HG02885 (cell line): ENCODE data around the gene VSTM4.

Experiments
- ATAC-seq: cut with Tn5 transposase; IDR thresholded peaks from one replicate; pipeline ENCODE4 v1.9.1; 2021; ENCODE audit warnings: mild to moderate bottlenecking; ENCODE audit not compliant: unreplicated experiment, poor library complexity

The VSTM4 gene

GRCh38 chr10:49075743-49076142 lies 39.6 kb downstream of the VSTM4 start:
- ATAC-seq: no peak

- no peak for ATAC-seq
Observed at GRCh38 chr10:49074836-49075682, 40.3 kb downstream of the VSTM4 start.

GRCh38 chr10:49072166-49072885 lies 43.0 kb downstream of the VSTM4 start:
- ATAC-seq: no peak

- ATAC-seq: no peak
Observed at GRCh38 chr10:49071160-49071761, 44.1 kb downstream of the VSTM4 start.

DNA sequence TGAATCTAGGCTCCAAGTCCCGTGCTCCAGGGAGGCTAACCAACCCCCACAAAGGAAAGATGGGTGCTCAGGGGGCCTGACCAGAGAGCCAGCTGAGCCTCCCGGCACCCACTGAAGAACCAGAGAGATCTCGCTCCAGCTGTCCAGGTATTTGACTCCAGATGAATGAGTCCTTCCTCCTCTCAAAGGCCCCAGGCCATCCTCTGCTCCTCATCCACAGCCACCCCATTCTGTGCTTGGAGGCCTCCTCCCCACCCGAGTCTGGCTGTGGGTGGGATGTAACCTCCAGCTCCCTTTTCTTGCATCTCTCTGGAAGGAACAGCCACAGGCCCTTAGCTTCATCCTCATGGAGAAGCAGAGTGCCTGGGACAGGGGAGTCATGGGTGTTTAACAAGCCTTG lies 44.6 kb downstream of the VSTM4 start:
- ATAC-seq: no peak

GRCh38 chr10:49068672-49069217 lies 46.6 kb downstream of the VSTM4 start:
- ATAC-seq: no peak

- ATAC-seq: no peak
Observed at GRCh38 chr10:49068209-49068608, 47.1 kb downstream of the VSTM4 start.

GRCh38 chr10:49066944-49067730 lies 48.2 kb downstream of the VSTM4 start:
- no peak for ATAC-seq

DNA sequence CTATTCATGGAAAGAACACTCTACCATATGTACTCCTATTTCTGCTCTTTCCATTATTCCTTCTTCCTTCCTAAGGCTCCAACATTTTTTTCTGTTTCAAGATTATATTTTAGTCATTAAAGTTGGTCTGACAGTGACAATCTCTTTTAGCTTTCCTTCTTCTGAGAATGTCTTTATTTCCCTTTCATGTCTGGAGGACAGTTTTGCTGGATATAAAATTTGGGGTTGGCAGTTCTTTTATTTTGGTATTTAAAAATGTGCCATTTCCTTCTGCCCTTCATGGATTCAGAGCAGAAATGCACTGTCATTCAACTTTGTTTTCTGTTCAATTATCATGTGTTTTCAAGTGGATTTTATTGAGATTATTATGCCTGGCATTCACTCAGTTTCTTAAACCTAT lies 53.1 kb downstream of the VSTM4 start:
- ATAC-seq: no peak

GRCh38 chr10:49061667-49062066 lies 53.7 kb downstream of the VSTM4 start:
- no peak for ATAC-seq

DNA sequence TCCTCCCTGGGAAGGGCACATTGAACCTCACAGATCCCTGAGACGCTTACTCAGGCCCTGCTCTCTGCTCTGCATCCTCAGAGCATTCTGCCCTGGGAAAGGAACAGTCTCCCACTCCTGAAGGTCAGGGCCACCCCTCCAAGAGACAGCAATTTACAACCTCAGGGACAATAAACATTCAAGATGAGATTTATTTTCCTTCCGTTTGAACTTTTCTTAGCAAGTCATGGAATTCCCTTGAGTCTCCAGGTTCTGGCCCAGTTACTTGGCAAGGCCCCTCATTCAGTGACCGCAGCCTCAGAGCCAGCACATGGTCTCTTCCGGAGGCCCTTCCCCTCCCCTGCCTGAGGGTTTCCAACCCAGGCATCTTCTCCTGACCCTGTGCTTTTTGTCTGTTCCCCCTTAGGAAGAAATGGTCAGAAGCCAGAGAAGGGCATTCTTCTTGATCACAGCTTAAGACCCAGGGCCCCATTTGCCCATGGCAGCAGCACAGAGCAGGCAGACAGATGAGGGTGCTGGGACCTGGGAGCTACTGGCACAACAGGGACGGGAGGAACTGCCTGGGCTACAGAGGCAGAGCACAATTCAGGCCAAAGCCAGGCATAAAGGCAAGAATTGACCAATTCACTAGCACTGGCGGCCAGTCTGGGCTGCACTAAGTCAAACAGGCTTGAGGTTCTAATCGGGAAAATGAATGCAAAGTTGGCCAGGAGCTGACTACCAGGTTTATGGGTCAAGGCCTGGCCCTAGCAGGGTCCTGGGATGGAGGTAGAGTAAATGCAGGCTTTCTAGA lies 56.7 kb downstream of the VSTM4 start:
- no peak for ATAC-seq

- ATAC-seq: no peak
Observed at GRCh38 chr10:49057231-49057880, 58.0 kb downstream of the VSTM4 start.

DNA sequence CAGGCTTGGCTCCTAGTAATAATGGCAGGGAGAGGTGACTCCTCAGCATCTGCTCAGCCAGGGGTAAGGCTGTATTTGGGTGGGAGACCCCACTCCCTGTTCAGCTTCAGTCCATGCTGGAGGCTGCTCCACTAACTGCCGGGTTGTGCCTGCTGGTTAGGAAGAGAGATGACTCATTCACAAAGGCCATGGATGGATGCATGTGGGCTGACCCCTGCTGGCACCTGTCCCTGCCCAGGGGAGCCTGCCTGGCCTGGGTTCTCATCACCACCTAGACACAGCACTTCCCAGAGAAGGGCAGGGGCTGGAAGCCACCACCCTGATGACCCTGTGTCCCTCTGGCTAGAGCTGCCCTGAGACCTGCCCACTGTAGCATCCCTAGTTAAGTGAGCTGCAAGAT lies 59.0 kb downstream of the VSTM4 start:
- no peak for ATAC-seq

- ATAC-seq: no peak
Observed at GRCh38 chr10:49055221-49055849, 60.0 kb downstream of the VSTM4 start.

- no peak for ATAC-seq
Observed at GRCh38 chr10:49054753-49055152, 60.6 kb downstream of the VSTM4 start.

- no peak for ATAC-seq
Observed at GRCh38 chr10:49053998-49054692, 61.2 kb downstream of the VSTM4 start.

DNA sequence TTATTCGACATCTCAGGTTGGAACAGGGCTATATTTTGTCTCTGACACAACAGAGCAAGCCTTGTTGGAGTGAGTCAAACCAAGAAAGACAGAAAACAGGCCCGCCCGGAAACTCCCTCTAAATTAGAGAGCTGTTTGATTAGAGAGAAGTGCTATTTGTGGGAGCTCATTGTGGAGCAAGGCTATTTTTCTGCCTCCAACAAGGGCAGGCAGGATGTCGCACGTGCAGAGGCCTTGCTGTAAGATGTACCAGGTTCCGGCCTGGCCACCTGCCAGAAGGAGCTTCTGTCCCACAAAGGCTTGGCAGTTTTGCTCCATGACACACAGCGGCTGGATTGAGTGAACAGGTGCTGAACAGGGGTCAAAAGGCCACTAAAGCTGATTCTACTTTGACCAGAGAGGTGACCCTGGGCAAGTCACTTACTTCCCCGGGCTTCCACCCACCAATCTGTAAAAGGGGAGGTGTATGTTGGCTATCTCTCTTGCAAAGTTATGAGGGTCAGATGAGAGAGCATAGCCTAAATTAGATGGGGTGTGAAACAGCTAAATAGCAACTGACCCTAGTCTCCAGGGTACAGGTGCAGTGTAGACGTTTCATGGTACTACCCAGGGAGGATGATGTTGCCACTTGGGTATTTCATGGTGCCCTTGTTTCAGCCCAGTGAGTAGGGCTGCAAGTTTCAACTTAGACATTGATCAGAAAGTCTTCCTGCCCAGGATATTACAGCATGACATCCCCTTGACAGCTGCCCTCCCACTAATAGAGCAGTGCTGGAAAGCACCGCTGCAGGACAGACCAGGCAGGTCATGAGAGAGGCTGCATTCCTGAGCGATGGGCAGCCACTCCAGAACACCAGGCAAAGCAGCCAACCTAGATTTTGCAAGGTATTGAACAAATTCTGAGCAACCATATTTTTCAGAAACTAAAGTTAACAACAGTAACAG lies 62.0 kb downstream of the VSTM4 start:
- ATAC-seq: peak; percentile 79
